Right cardiac atrium (tissue), 5 donors: ENCODE measurements around the gene MISP. TPM values are rescaled to one million over a fixed set of nuclear protein-coding genes. Genes with fewer than 3 reads are reported as not detected.
A peak's percentile ranks its signal among the peaks of the same experiment; 100 is the strongest.

Experiments used
- ATAC-seq, 2 donors: fragments of 200-7000 bp; cut with Tn5 transposase; one replicate each; pipeline versions ENCODE4 v1.8.0 to v1.9.1; 2020; ENCODE audit warnings: moderate library complexity in 2 of 2, mild to moderate bottlenecking in 1 of 2
- DNase-seq, 3 donors: peaks; one replicate each; pipeline ENCODE4 v3.0.0-alpha.2; 2020
- H3K27ac ChIP-seq: one replicate; pipeline ENCODE4 v1.5.1; 2013; ENCODE audit warnings: mild to moderate bottlenecking, low read length, control low read depth, moderate library complexity
- H3K27me3 ChIP-seq: one replicate; pipeline ENCODE4 v1.6.1; 2013; ENCODE audit not compliant: control insufficient read depth, insufficient read depth
- H3K4me1 ChIP-seq: one replicate; pipeline ENCODE4 v1.6.1; 2013; ENCODE audit warnings: low read length; ENCODE audit not compliant: control insufficient read depth, insufficient read depth
- H3K4me3 ChIP-seq: one replicate; pipeline ENCODE4 v1.5.1; 2013; ENCODE audit warnings: low read length, control low read depth
- H3K9me3 ChIP-seq: one replicate; pipeline ENCODE4 v1.6.1; 2013; ENCODE audit warnings: low read length; ENCODE audit not compliant: control insufficient read depth
- WGBS: extraction: QIAGEN DNeasy Blood & Tissue Kit; methylation state at CpG from one replicate; pipeline ENCODE4 v1.1.7; 2013; 5-methylcytosine and 5-hydroxymethylcytosine counted together
- intact Hi-C, 4 donors: fragments of 100-400 bp; cut with DNase I; formaldehyde crosslinking; loops; one replicate each; pipeline versions ENCODE4 v1.11.0 to v1.14.0; 2022 to 2023
- microRNA-seq, 2 donors: library from miRNA; unstranded; fragments of <30 nt; microRNA quantifications; one replicate each; pipeline ENCODE4 v1.2.0, GENCODE V29; 2020 to 2021
- polyA plus RNA-seq: library from polyadenylated mRNA; stranded (reverse); fragments of 200-250 nt; gene quantifications from one replicate; pipeline ENCODE4 v1.2.3, GENCODE V29; 2013
- total RNA-seq, 4 donors: library from RNA; stranded (reverse); fragmentation: NEBNext Ultra II Directional; extraction: Animal tissue kit (Norgen Biotek cat#: 25700); gene quantifications; one replicate each; pipeline ENCODE4 v1.2.1, GENCODE V29; 2021
- donor health status: healthy with polysubstance abuse.
- donor health status: DM: no; HTN: yes; CAD: no.
- donor health status: DM: no; HTN: no; CAD: no.
- donor health status: DM: no; HTN: yes; CAD: no; lungs with severe emphysema.
- donor health status: DM: yes; HTN: yes; CAD: no.

Gene MISP
- total and polyA plus RNA-seq, 5 donors = 0.02 to 0.22 TPM; not detected in 3

- no peak overlapping the region for H3K27ac ChIP-seq
- peak in 1 of 3 donors; percentile 53 for DNase-seq
- H3K4me3 ChIP-seq = no peak overlapping the region
- H3K27me3 ChIP-seq = no peaks in the 10 kb centered on the region
- intact Hi-C loops = no loop called here
- H3K9me3 ChIP-seq = no peaks in the 10 kb centered on the region
- H3K4me1 ChIP-seq = no peaks in the 10 kb centered on the region
- ATAC-seq = peak; percentile 13 to 27
- 92% methylated on average over 87 of the region's 87 CpGs for WGBS
Measured at GRCh38 chr19:813219-814151, 62.6 kb downstream of the MISP start.

Small RNAs within 50 kb of the gene (microRNA-seq; reads per million reads assigned to microRNA genes)
- 3.8 to 6.4 reads per million in 2 donors for gene MIR3187
- 0.54 to 1.7 reads per million in 2 donors for gene MIR4745

Other genes with a start within 250 kb of the MISP start
- 10 to 100 TPM; 10.9 to 15.6 (median 14.7) TPM for gene TPGS1, start 243.6 kb upstream of the MISP start, total RNA-seq
- gene TPGS1, start 243.6 kb upstream of the MISP start, polyA plus RNA-seq = 21.3 TPM
- gene CDC34, start 219.4 kb upstream of the MISP start, total RNA-seq = 10 to 100 TPM; 66.8 to 78.4 (median 74.3) TPM
- 95.8 TPM for gene CDC34, start 219.4 kb upstream of the MISP start, polyA plus RNA-seq
- gene GZMM, start 207.1 kb upstream of the MISP start, total RNA-seq = under 1 TPM in 2 of 4 donors, not detected in 2; 0.26 to 0.32 TPM
- 0.43 TPM for gene GZMM, start 207.1 kb upstream of the MISP start, polyA plus RNA-seq
- 1,000 to 10,000 TPM; 1,142 to 1,510 (median 1,274) TPM for gene BSG, start 178.5 kb upstream of the MISP start, total RNA-seq
- gene BSG, start 178.5 kb upstream of the MISP start, polyA plus RNA-seq = 1,705 TPM
- 10 to 100 TPM; 15.8 to 24.7 (median 21.7) TPM for gene HCN2, start 161.2 kb upstream of the MISP start, total RNA-seq
- gene HCN2, start 161.2 kb upstream of the MISP start, polyA plus RNA-seq = 19.3 TPM
- 10 to 100 TPM; 36.1 to 46.4 (median 45.1) TPM for gene POLRMT, start 117.6 kb upstream of the MISP start, total RNA-seq
- 36.8 TPM for gene POLRMT, start 117.6 kb upstream of the MISP start, polyA plus RNA-seq
- under 1 TPM in 3 of 4 donors, not detected in 1; 0.15 to 0.34 (median 0.17) TPM for gene FGF22, start 111.2 kb upstream of the MISP start, total RNA-seq
- gene FGF22, start 111.2 kb upstream of the MISP start, polyA plus RNA-seq = 0.23 TPM
- gene RNF126, start 87.9 kb upstream of the MISP start, total RNA-seq = 10 to 100 TPM; 21.7 to 37.6 (median 28.0) TPM
- gene RNF126, start 87.9 kb upstream of the MISP start, polyA plus RNA-seq = 24.5 TPM
- gene FSTL3, start 74.7 kb upstream of the MISP start, total RNA-seq = 100 to 1,000 TPM in 1 of 4 donors, 10 to 100 TPM in 3; 47.1 to 110 (median 61.9) TPM
- gene FSTL3, start 74.7 kb upstream of the MISP start, polyA plus RNA-seq = 64.1 TPM
- not detected for gene PRSS57, start 55.7 kb upstream of the MISP start, total RNA-seq
- gene PRSS57, start 55.7 kb upstream of the MISP start, polyA plus RNA-seq = not detected
- gene PALM, start 42.2 kb upstream of the MISP start, total RNA-seq = 10 to 100 TPM; 34.9 to 84.9 (median 46.9) TPM
- gene PALM, start 42.2 kb upstream of the MISP start, polyA plus RNA-seq = 30.3 TPM
- 100 to 1,000 TPM in 1 of 4 donors, 10 to 100 TPM in 3; 67.5 to 119 (median 82.3) TPM for gene PTBP1, start 46.3 kb downstream of the MISP start, total RNA-seq
- 42.9 TPM for gene PTBP1, start 46.3 kb downstream of the MISP start, polyA plus RNA-seq
- gene PLPPR3, start 70.8 kb downstream of the MISP start, total RNA-seq = not detected
- 0.05 TPM for gene PLPPR3, start 70.8 kb downstream of the MISP start, polyA plus RNA-seq
- gene AZU1, start 76.7 kb downstream of the MISP start, total RNA-seq = not detected
- 0.11 TPM for gene AZU1, start 76.7 kb downstream of the MISP start, polyA plus RNA-seq
- not detected for gene PRTN3, start 89.9 kb downstream of the MISP start, total RNA-seq
- gene PRTN3, start 89.9 kb downstream of the MISP start, polyA plus RNA-seq = not detected
- 1 to 10 TPM in 3 of 4 donors, under 1 TPM in 1; 0.85 to 2.6 (median 1.9) TPM for gene ELANE, start 101.2 kb downstream of the MISP start, total RNA-seq
- gene ELANE, start 101.2 kb downstream of the MISP start, polyA plus RNA-seq = 3.4 TPM
- gene CFD, start 108.6 kb downstream of the MISP start, total RNA-seq = 100 to 1,000 TPM; 221 to 590 (median 310) TPM
- 869 TPM for gene CFD, start 108.6 kb downstream of the MISP start, polyA plus RNA-seq
- 10 to 100 TPM; 23.9 to 28.4 (median 25.4) TPM for gene MED16, start 142.1 kb downstream of the MISP start, total RNA-seq
- 21.3 TPM for gene MED16, start 142.1 kb downstream of the MISP start, polyA plus RNA-seq
- not detected for gene RNU6-9, start 142.4 kb downstream of the MISP start, total RNA-seq
- gene RNU6-9, start 142.4 kb downstream of the MISP start, polyA plus RNA-seq = not detected
- 10 to 100 TPM; 18.6 to 31.2 (median 21.2) TPM for gene R3HDM4, start 162.1 kb downstream of the MISP start, total RNA-seq
- 25.8 TPM for gene R3HDM4, start 162.1 kb downstream of the MISP start, polyA plus RNA-seq
- gene KISS1R, start 166.2 kb downstream of the MISP start, total RNA-seq = not detected
- gene KISS1R, start 166.2 kb downstream of the MISP start, polyA plus RNA-seq = not detected
- 1 to 10 TPM; 4.2 to 6.2 (median 5.6) TPM for gene ARID3A, start 174.9 kb downstream of the MISP start, total RNA-seq
- 3.3 TPM for gene ARID3A, start 174.9 kb downstream of the MISP start, polyA plus RNA-seq
- gene WDR18, start 233.2 kb downstream of the MISP start, total RNA-seq = 10 to 100 TPM; 12.2 to 24.0 (median 15.8) TPM
- gene WDR18, start 233.2 kb downstream of the MISP start, polyA plus RNA-seq = 22.5 TPM
- gene GRIN3B, start 249.3 kb downstream of the MISP start, total RNA-seq = under 1 TPM in 1 of 4 donors, not detected in 3; 0.06 TPM
- not detected for gene GRIN3B, start 249.3 kb downstream of the MISP start, polyA plus RNA-seq